Colonic mucosa (tissue), 4 donors: ENCODE measurements around the gene COPS9. TPM values are rescaled to one million over a fixed set of nuclear protein-coding genes. Genes with fewer than 3 reads are reported as not detected.

Source experiments
- DNase-seq: peaks from one replicate; pipeline ENCODE4 v3.0.0-alpha.2; 2020
- H3K27ac ChIP-seq: fragments of 200-600 bp; one replicate; pipeline ENCODE4 v1.8.0; 2021
- H3K27me3 ChIP-seq: fragments of 200-600 bp; one replicate; pipeline ENCODE4 v1.8.0; 2021
- H3K36me3 ChIP-seq: fragments of 200-600 bp; one replicate; pipeline ENCODE4 v1.8.0; 2021
- H3K4me1 ChIP-seq: fragments of 200-600 bp; one replicate; pipeline ENCODE4 v1.8.0; 2021; ENCODE audit warnings: mild to moderate bottlenecking
- H3K4me3 ChIP-seq: fragments of 200-600 bp; one replicate; pipeline ENCODE4 v1.8.0; 2021
- H3K9ac ChIP-seq, 2 donors: one replicate each; pipeline ENCODE4 v1.7.0; 2013; ENCODE audit warnings: control low read depth in 2 of 2, low read depth in 2 of 2, low read length in 2 of 2
- H3K9me3 ChIP-seq: fragments of 200-600 bp; one replicate; pipeline ENCODE4 v1.8.0; 2021
- intact Hi-C: fragments of 100-400 bp; cut with DNase I; formaldehyde crosslinking; loops from one replicate; pipeline ENCODE4 v1.14.1; 2022
- total RNA-seq, 2 donors: library from RNA; stranded (reverse); fragmentation: NEBNext Ultra II Directional in 1 of 2; extraction: Animal tissue kit (Norgen Biotek cat#: 25700) in 1 of 2; gene quantifications; one replicate each; pipeline ENCODE4 v1.2.1, GENCODE V29; 2021
- TF ChIP-seq, protein P1 (sequence below): fragments of 200-600 bp; IDR thresholded peaks from one replicate; pipeline ENCODE4 v1.8.0; 2022; ENCODE audit warnings: antibody characterized with exemption, mild to moderate bottlenecking
- donor health status: healthy.
- donor health status: DM: no; HTN: no; CAD: no.
- donor health status: DM: no; HTN: no; CAD: no.

Gene COPS9
- total RNA-seq, 2 donors from 2014 or later: 119 to 169 TPM

DNA sequence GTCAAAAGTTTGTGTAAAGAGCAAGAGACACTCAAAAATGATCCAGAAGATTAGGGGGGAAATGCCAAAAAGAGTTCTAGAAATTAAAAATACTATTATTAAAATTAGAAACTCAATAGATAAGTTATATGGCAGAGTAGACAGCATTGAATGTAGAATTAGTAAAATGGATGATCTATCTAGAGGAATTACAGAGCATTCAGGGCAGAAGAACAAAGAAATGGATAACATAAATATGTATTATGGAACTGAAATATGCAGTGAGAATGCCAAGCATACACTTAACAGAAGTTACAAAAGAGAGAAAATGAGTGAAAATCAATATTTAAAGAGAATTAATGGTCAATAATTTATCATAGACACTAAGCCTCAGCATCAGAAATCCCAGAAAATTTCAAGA lies 49.5 kb downstream of the COPS9 start:
- Histone ChIP-seq H3K27ac (no peak overlapping the region), H3K4me3 (no peak overlapping the region), H3K27me3 (no peaks in the 10 kb centered on the region), H3K36me3 (no peaks in the 10 kb centered on the region), H3K4me1 (no peaks in the 10 kb centered on the region), H3K9ac (no peak overlapping the region), H3K9me3 (no peaks in the 10 kb centered on the region)
- no peak for DNase-seq
- TF ChIP-seq, protein P1, sequence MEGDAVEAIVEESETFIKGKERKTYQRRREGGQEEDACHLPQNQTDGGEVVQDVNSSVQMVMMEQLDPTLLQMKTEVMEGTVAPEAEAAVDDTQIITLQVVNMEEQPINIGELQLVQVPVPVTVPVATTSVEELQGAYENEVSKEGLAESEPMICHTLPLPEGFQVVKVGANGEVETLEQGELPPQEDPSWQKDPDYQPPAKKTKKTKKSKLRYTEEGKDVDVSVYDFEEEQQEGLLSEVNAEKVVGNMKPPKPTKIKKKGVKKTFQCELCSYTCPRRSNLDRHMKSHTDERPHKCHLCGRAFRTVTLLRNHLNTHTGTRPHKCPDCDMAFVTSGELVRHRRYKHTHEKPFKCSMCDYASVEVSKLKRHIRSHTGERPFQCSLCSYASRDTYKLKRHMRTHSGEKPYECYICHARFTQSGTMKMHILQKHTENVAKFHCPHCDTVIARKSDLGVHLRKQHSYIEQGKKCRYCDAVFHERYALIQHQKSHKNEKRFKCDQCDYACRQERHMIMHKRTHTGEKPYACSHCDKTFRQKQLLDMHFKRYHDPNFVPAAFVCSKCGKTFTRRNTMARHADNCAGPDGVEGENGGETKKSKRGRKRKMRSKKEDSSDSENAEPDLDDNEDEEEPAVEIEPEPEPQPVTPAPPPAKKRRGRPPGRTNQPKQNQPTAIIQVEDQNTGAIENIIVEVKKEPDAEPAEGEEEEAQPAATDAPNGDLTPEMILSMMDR: no peak
- intact Hi-C loops: no loop called here

Other genes starting within 250 kb of the COPS9 start
- 100 to 1,000 TPM; 225 to 294 TPM for gene NDUFA10, start 111.0 kb downstream of the COPS9 start, total RNA-seq
- not detected for gene OR6B2, start 105.9 kb downstream of the COPS9 start, total RNA-seq
- gene OR6B3, start 82.8 kb downstream of the COPS9 start, total RNA-seq: not detected
- gene OTOS, start 4.4 kb upstream of the COPS9 start, total RNA-seq: not detected